CD1c-positive myeloid dendritic cell (primary cell): ENCODE data around the gene MRPL55.

Experiments used
- DNase-seq: peaks from one replicate; pipeline ENCODE4 v3.0.0-alpha.2; 2016; ENCODE audit errors: extremely low spot score

The MRPL55 gene

DNA sequence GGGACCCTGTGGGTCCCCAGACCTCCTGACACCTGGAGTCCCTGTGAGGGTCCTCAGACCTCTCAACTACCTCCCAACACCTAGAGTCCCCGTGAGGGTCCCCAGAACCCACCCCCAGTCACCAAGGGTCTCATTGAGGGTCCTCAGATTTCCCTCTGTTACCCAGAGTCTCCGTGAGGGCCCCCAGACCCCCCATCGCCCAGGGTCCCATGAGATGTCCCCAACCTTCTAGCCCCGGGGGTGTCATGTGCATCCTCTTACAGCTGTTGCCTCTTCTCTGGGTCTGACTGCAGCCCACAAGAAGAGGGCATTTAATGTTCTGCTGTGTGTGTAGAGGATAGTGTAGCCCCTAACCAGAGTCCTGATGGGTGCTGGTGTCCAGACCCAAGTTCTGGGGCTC lies 38.7 kb upstream of the MRPL55 start:
- DNase-seq: no peak

DNA sequence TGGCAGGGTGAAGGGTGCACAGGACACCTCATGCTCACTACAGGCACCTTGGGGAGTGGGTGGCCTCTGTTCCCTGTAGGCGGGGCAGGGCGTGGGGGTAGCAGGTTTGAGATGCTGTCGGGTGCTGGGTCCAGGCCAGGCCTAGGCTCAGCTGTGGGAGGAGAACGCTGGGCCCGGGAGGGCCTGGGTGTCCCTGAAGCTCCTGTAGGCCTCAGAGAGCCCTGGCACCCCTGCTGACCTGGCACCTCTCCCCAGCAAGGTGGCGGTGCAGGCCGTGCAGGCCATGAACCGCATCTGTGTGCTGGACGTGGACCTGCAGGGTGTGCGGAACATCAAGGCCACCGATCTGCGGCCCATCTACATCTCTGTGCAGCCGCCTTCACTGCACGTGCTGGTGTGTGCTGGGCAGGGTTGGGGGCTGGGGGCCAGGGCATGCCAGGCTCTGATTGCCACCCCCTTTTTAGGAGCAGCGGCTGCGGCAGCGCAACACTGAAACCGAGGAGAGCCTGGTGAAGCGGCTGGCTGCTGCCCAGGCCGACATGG lies 38.1 kb upstream of the MRPL55 start:
- no peak for DNase-seq

DNA sequence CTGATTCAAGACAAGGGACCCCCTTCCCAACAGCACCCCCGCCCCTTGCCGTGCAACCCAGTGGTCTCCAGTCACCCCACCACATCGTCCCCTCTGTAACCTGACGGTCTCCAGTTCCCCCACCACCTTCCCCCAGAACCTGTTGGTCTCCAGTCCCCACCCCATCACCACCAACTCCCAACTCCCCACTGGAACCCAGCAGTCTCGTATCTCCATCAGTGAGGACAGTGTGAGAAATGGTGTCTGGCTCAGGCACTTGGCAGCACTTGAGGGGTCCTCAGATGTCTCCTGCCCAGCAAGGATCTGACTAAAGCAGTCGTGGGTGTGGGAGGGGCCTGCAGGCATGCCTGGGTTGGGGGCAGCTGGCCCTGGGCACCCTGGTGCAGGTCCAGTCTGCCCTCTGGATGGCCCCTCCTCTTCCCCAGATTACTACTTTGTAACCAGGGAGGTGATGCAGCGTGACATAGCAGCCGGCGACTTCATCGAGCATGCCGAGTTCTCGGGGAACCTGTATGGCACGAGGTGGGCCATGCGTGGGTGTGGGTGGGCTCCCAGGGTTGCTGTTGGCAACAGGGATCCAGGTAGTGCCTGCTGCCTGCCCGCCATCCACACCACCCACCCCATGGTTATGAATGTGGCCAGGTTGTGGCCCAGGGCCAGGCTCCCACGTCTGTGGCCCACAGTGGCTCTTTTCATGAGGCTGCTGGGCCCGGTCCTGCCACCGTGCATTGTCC lies 37.5 kb upstream of the MRPL55 start:
- no peak for DNase-seq

DNA sequence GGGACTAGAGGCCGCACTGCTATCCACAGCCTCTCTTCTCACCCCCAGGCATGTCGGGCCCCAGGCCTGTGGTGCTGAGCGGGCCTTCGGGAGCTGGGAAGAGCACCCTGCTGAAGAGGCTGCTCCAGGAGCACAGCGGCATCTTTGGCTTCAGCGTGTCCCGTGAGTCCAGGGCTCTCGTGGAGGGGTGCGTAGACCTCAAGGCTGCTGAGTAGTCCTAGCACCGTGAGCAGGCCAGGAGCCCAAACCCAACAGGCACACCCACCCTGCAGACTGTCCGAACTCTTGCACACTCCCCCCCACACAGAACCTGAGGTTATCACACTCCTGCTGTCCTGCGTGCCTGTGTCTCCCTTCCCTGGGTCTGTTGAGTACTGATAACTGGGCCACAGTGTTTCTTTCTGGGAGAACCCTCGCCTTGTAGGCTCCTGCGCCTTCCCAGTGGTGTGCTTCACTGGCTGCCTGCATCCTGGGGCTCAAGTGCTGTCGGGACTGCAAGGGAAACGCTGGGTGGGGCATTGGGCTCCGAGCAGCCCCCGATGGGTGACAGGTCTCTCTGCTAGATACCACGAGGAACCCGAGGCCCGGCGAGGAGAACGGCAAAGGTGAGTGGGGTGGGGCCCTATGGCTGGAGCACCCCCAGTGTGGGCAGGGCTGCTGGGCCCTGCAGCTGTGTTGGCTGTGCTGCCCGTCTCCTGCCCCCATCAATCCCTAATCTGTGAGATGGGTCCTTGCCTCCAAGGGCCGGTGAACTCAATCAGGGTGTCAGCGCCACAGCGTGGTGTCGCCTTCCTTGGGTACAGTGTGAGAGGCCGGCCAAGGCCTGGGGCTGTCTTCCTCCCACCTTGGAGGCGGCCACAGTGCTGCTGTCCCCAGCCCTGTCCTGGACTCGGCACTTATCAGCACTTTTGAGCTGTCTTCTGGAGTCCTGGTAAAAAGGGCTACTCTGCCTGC lies 36.6 kb upstream of the MRPL55 start:
- no peak for DNase-seq

DNA sequence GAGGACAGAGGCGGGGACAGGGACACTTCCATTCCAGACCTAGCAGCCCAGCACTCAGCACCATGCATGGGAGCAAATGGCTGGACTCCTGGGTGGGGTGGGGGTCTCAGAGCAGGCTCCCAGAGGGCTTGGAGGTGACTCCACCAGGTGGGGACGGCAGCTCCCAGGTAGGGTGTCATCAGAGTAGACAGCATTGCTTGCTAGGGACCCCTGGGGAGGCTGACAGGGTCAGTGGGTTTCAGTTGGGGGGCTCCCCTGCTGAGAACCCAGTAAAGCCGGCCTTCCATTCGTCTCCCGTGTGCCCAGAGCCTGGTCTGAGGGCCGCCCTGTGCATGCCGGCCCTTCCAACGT lies 35.9 kb upstream of the MRPL55 start:
- DNase-seq: no peak

DNA sequence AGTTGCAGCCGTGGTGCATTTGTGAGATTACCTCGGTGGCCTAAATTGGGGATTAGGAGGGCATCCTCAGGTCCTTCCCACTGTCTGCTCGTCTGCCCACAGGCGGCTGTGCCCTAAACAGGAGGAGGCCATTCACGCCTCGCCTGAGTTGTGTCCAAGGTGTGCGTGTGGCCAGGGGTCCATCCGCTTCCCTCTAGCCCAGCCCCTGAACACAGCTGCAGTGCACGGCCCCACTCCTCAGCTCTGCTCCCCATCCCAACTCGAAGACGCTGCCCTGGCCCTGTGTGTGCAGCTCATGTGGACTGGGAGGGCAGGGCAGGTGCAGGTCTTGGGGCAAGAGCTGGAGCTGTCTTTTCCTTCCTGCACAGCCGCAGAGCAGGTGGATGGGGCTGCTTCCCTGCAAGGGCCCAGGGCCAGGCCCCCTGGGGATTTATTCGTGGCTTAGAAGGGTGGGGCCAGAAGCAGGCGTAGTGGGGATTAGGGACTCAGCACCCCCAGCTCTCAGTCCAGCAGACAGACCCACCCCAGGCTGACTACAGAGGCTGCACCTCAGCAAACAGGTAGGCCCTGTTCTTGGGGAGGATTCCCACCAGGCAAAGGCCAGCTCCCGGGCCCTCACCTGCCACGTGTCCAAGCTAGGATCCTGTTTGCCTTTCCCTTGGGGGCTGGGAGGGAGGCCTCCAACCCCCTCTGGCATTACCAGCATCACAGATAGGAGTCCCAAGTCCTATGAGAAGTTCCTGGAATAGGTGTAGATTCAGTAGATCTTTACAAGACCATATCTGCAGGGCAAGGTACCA lies 35.3 kb upstream of the MRPL55 start:
- DNase-seq: no peak

DNA sequence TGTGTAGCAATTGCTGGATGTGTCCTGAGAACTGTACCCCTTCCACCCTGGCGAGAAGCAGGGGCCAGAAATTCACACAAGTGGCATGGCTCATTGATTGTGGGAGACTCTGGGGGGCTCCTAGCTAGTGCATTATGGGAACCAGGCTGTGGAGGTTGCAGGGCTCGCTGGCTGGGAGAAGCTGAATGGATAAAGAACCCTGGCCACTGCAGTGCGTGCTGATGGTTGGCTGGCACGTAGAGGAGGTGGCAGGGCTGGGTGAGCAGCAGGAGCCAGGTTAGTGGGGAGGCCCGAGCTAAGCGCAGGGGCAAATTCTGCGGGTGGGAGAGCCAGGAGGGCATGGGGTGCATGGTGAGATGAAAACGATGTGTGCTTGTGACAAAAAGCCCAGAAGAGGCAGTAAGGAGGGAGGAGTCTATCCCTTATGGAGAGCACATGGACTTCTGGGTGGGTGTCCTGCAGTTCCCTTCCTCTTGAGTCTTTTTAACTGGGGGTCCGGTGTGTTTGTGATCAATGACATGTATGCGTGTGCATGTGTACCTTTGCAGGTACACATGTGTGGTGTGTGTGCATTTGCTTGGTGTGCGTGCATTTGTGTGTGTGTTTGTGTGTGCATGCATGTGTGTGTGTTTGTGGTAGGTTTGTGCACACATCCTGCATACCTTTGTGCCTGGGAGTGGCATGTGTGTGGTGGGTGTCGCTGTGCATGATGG lies 34.5 kb upstream of the MRPL55 start:
- DNase-seq: no peak

DNA sequence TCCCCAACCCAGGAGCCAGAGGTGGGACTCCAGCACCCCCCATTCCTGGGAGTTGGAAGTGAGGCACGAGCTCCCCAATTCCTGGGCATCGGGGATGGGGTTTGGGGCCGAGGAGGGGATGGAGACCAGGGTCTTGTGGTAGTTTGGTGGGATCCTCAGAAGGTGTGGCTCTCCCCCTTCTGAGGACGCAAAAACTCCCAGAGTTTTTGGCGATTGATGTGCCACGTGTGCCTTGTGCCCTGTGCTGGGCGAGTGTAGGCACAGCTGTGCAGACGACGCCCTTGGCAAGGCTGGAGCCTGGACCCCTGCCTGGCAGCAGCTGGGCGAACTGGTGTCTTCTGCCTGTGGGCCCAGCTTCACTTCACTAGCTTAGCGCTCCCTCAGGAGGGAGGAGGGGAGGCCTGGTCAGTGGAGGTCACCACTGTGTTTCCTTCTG lies 33.6 kb upstream of the MRPL55 start:
- DNase-seq: no peak

DNA sequence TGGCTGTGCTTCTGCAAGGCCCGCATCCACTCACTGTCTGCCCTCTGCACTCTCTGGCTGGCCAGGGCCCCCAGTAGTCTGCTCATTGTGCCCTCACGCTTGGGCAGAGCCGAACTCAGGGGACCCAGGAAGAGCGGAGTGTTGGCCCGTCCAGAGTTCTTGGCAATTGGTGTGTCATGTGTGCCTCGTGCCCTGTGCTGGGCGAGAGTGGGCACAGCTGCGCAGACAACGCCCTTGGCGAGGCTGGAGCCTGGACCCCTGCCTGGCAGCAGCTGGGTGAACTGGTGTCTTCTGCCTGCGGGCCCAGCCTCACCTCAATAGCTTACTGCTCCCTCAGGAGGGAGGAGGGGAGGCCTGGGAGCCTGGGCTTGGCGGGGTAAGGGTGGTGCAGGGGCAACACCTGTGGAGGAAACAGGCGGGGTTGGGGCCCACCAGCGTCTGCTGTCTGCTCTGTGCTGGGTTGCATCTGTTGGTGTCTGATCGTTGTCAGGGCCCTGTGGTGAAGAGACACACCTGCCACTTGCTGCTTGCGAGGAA lies 33.1 kb upstream of the MRPL55 start:
- no peak for DNase-seq

DNA sequence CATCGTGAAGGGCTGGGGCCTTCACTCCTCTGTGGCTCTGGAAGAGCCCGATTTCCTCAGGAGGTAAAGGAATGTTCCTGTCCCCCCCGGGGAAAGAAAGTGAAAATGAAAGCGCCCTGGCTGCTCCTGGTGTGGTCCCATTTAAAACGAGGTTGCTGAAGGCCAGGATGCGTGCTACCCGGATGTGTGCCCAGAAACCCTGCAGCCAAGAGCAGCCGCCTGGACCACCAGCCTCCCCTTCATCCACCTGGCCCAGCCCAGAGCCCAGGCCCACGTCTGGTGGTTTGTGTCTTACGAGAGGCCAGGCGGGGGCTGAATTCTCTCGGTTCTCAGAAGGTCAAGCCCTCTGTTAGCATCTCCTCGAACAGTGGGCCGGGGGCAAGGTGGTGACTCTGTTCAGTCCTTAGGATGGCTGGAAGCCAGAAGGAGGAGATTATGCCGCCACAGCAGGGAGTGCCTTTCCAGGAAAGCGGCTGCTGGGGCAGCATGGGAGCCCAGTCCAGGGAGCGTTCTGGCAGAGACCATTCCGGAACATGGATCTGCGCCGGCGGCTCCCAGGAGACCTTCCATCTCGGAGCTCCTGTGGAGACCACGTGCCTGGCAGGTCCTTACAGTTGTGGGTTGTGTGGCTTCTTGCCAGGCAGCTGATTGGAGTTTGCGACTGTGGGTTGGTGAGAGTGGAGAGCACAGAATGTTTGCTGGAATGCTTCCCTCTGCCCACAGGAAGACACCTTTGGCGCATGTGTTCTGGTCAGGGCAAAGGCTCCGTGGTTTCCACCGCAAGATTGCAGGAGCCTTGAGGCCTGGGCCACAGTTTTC lies 32.3 kb upstream of the MRPL55 start:
- no peak for DNase-seq

DNA sequence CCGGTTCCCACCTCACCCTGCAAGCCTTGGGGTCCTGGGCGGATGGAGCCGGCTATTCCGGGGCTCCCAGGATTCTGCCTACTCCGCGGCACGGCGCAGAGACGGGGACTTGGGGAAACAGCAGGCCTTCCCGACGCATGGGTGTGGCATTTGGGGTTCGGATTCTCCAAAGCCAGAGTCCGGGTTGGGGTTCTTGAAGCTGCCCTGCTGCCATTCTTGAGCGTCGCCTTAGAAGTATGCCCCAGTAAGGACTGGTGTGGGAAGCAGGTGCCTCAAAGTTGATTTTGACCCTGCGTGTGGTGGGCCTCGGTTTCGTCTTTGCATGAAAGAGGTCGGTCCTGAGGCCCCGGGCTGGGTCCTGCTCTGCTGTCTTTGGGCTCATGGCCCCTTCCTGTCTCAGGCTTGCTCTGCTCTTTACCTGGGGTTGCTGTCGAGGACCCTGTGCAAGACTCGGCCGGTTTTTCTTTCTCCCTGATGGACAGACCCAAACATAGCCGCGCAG lies 31.7 kb upstream of the MRPL55 start:
- peak; percentile 9 for DNase-seq

DNA sequence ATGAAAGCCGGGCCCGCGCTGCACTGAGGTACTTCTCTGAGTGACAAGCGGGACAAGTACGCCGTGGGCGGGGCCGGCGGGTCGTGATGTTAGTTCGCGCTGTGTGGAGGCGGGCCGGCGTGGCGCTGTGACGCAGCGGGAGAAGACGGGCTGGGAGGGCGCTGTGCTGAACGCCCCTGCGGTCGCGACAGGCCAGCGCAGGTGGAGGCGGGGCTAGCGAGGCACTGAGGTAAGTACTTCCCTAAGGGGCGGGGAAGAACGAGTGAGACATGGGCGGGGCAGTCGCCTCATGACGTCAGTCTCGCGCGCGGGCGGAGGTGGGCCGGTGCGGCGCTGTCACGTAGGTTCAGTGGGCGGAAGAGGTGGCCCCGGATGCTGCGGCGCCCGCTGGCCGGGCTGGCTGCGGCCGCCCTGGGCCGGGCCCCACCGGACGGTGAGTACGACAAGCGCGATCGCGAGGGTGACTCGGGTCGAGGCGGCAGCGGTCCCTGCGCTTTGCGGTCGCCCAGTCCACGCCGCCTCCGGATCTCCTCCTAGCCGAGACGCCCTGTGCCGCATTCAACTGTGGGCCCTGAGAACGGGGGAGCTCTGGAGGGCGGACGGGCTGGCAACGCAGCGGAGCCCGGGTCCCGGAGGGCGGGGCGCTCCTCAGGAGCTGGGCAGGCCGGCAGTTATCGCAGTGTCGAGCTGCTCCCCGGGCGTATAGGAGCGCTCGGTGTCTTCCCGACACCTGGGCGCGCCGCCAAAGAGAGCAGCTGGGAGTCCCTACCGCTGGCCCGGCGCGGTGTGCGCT lies 31.0 kb upstream of the MRPL55 start, which contains the start of gene GUK1:
Gene GUK1 (plus strand): TSS at position 349 of the 793 bp plus-strand sequence. CDS start 24 bp downstream, at position 373.
- DNase-seq: peak; percentile 100

DNA sequence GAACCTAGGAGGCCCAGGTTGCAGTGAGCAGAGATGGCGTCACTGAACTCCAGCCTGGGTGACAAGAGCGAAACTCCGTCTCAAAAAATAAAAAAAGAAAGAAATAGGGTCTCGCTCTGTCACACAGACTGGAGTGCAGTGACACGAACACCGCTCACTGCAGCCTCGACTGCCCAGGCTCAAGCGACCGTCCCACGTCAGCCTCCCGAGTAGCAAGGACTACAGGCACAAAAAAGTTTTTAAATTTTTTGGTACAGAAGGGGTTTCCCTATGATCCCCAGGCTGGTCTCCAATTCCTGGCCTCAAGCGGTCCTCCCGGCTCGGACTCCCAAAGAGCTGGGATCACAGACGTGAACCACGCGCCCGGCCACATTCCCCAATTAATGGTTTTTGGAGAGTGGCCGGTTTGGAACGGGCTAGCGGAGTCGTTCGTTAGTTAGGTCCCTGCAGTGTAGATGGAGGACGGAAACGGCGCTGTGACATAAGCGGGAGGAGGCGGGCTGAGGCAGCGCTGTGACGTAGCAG lies 30.4 kb upstream of the MRPL55 start:
- no peak for DNase-seq

DNA sequence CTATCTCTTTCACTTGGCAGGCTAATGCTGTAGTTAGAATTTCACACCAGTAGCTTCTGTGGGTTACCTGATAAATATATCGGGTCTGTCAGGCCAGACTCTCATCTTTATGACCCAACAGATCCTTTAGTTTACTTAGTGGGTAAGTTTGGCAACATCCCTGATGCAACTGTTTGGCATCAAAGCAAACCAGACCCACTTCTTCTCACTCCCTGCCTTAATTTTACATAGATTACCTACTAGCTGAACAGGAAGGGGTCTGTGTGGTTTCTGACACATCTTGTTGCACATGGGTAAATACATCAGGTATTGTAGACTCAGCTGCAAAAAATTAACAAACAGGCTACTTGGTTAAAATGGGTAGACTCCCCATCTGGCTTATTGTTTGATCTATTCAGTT lies 27.8 kb upstream of the MRPL55 start:
- no peak for DNase-seq

DNA sequence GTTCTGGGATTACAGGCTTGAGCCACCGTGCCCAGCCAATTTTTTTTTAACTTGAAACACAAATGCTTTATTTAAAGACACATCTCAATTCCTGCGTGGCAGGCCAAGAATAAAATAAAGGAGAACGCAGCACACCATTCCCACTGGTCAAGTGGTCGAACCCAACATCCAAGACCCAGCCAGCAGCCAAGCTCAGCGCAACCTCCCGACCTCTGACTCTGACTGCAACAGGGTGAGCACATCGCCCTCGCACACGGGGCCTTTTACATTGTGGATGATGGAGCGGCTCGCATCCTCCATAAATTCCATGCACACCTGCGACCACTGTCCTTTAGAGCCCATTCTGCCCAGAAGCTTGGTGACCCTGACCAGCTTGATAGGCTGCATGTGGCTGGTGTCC lies 25.5 kb upstream of the MRPL55 start:
- no peak for DNase-seq

DNA sequence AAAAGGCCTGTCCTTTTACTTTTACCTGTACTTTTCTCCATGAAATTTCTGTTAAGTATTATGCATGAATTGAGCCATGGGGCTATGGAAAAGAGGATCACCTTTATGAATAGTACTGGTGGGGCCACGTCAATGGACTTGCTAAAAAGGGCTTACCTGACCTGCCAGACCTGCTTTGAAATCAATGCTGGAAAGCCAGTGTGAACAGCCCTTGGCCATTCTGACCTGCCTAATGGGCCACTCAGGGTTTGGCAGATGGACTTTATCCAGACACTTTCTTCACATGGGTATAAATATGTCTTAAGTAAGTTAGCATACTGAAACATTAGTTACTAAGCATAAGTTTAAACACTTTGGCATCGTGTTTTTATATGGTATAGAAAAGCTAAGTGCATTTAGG lies 22.7 kb upstream of the MRPL55 start:
- no peak for DNase-seq

DNA sequence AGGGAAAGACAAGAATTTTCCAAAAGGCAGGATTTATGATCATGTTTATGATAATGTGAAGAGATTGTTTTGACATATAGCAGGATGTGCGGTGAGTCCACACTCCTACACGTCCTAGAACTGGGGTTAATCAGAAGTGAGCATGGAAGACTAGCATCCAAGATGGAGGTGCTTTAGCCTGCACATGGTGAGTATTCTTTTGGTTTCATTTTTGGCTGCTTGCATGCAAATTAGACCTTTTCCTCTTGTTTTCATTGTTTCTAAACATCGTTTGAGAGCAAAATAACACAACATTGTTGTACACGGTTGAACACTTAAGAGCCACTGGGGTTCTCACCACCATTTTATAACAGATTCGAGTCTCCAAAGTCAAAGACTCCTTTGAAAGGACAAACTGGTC lies 16.1 kb upstream of the MRPL55 start:
- DNase-seq: no peak

DNA sequence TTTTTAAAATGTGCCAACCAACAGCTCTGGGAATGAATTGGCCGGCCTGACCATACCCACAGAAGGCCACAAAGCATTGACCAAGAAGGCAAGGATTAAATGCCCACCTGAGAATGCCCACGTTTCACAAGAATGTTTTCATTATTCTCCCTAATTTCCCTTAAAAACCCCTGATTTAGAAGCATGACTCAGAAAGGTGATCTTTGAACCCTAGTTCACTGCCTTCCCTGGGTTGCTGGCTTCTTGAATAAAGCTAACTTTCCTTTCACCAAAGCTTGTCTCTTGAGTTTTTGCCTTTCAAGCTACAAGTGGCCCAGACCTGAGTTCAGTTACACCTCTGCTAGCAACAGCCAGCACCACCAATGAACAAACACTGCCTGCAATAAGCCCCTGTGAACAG lies 14.4 kb upstream of the MRPL55 start:
- DNase-seq: no peak

DNA sequence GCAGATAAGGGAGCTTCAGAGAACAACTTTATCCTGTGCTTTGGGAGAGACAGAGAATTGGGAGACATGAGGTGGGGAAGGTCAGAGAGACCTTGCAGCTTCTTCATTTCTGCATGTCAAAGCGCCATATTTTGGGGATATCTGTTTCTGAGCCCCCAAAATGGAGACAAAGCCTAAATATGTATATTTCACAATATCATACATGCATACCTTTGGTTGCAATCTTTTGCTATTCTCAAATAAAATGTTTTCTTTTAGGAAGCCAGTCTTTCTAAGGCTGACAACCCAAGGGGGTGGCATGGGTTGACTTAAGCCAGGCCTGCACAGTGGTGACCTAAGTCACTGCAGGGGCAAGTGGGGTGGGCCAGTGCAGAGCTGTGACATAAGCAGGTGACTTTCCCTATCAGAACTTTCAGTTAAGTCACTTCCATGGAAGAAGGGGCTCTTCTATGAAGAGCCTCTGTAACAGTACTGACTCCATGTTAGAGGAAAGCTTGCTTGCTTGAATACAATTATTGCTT lies 13.9 kb upstream of the MRPL55 start:
- no peak for DNase-seq
